Naive thymus-derived CD4-positive, alpha-beta T cell (primary cell): ENCODE data around the gene GABRB1. TPM values are rescaled to one million over a fixed set of nuclear protein-coding genes. Genes with fewer than 3 reads are reported as not detected.

Source experiments
- ATAC-seq: fragments of 150-1000 bp; cut with Tn5 transposase; 2 replicates; pipeline ENCODE4 v1.10.0; 2021; ENCODE audit warnings: mild to moderate bottlenecking, moderate library complexity
- CTCF ChIA-PET: fragments of 350-600 bp; sonication (Branson Sonifier 250); formaldehyde crosslinking; loops from one replicate; lab custom pipeline; 2021; ENCODE audit warnings: antibody characterized with exemption; lab: Charles Lee
- POLR2A ChIA-PET: fragments of 350-600 bp; sonication (Branson Sonifier 250); formaldehyde crosslinking; loops from one replicate; lab custom pipeline; 2021; ENCODE audit warnings: antibody characterized with exemption, inconsistent platforms; lab: Charles Lee
- DNase-seq, 9 donors: peaks; one replicate each; pipeline versions ENCODE4 v3.0.0 to v3.0.0-alpha.2; 2020 to 2022; ENCODE audit warnings: mixed read lengths in 1 of 9
- H3K27ac ChIP-seq: one replicate; pipeline ENCODE4 v1.7.0; 2013; ENCODE audit warnings: mild to moderate bottlenecking, low read depth, low read length, moderate library complexity
- H3K27me3 ChIP-seq, 2 donors: one replicate each; pipeline ENCODE4 v1.7.0; 2013; ENCODE audit warnings: low read length in 2 of 2, mild to moderate bottlenecking in 2 of 2, moderate library complexity in 2 of 2; ENCODE audit not compliant: control insufficient read depth in 2 of 2, insufficient read depth in 2 of 2
- H3K36me3 ChIP-seq, 3 experiments: 1 replicate in 2 of 3; 2 replicates in 1 of 3; pipeline ENCODE4 v1.7.0; 2013; ENCODE audit warnings: low read length in 3 of 3, mild to moderate bottlenecking in 3 of 3, moderate library complexity in 1 of 3; ENCODE audit not compliant: insufficient read depth in 3 of 3, control insufficient read depth in 2 of 3
- H3K4me1 ChIP-seq, 2 donors: one replicate each; pipeline ENCODE4 v1.7.0; 2013; ENCODE audit warnings: low read length in 2 of 2, mild to moderate bottlenecking in 2 of 2, moderate library complexity in 1 of 2; ENCODE audit not compliant: control insufficient read depth in 2 of 2, insufficient read depth in 2 of 2
- H3K4me3 ChIP-seq: 2 replicates; pipeline ENCODE4 v1.7.0; 2013; ENCODE audit warnings: mild to moderate bottlenecking, low read length
- H3K9me3 ChIP-seq, 3 experiments: 1 replicate in 2 of 3; 2 replicates in 1 of 3; pipeline ENCODE4 v1.7.0; 2013; ENCODE audit warnings: low read length in 3 of 3; ENCODE audit not compliant: control insufficient read depth in 2 of 3
- H3K27ac Mint-ChIP-seq, 9 donors: one replicate each; pipeline ENCODE4 v1.8.0; 2020 to 2022; ENCODE audit warnings: mixed read lengths in 9 of 9, mild to moderate bottlenecking in 8 of 9, moderate library complexity in 5 of 9, inconsistent platforms in 2 of 9
- H3K27me3 Mint-ChIP-seq, 5 donors: one replicate each; pipeline ENCODE4 v1.8.0; 2021 to 2022; ENCODE audit warnings: mixed read lengths in 5 of 5, mild to moderate bottlenecking in 1 of 5
- H3K36me3 Mint-ChIP-seq, 5 donors: one replicate each; pipeline ENCODE4 v1.8.0; 2020 to 2022; ENCODE audit warnings: mixed read lengths in 5 of 5, mild to moderate bottlenecking in 3 of 5, inconsistent platforms in 1 of 5
- H3K4me1 Mint-ChIP-seq, 7 donors: one replicate each; pipeline ENCODE4 v1.8.0; 2020 to 2022; ENCODE audit warnings: mixed read lengths in 7 of 7, mild to moderate bottlenecking in 3 of 7, inconsistent platforms in 1 of 7
- H3K4me3 Mint-ChIP-seq, 10 donors: one replicate each; pipeline ENCODE4 v1.8.0; 2020 to 2022; ENCODE audit warnings: mild to moderate bottlenecking in 10 of 10, mixed read lengths in 10 of 10, moderate library complexity in 6 of 10, inconsistent platforms in 2 of 10
- H3K9me3 Mint-ChIP-seq, 11 donors: one replicate each; pipeline ENCODE4 v1.8.0; 2020 to 2022; ENCODE audit warnings: mixed read lengths in 11 of 11, mild to moderate bottlenecking in 4 of 11, inconsistent platforms in 1 of 11, moderate library complexity in 1 of 11
- intact Hi-C, 2 donors: fragments of 100-400 bp; cut with micrococcal nuclease; formaldehyde crosslinking; loops; one replicate each; pipeline ENCODE4 v1.15.1; 2023
- polyA plus RNA-seq, 2 donors: library from polyadenylated mRNA; unstranded; fragments of 300-500 nt; fragmentation: Illumina TruSeq; gene quantifications; one replicate each; pipeline ENCODE4 v1.2.3, GENCODE V29; 2021
- total RNA-seq, 6 experiments: library from RNA in 5 of 6; stranded (reverse) in 5 of 6; gene quantifications; 1 replicate in 5 of 6; 2 replicates in 1 of 6; pipeline ENCODE4 v1.2.3 and lab custom pipeline; 2021 to 2026

The GABRB1 gene
- total and polyA plus RNA-seq, 7 experiments from 2014 or later: not detected

DNA sequence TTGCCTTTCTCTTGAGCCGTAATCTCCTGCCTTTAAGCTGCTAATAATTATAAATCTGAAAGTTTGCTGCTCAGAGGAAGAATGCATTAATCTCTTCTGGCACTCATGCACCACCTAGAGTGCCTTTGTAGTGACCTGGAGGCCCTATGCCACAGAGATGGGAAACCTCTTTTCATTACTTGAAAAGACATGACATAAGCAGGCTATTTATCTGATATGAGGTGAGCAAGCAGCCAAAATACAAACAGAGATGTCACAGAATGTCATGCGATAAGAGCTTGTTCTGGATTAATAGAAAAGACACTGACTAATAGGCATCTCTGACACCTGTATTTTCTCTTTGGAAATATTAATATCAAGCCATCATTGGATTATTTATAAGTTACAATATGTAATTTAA is 42.3 kb downstream of the GABRB1 start:
- peaks cover 0 to 4% (median 0%) of the 10 kb centered on the region in 5 donors for H3K36me3 Mint-ChIP-seq
- H3K27ac ChIP-seq: no peak overlapping the region
- POLR2A ChIA-PET: no interaction called here
- ATAC-seq: no peak
- peaks cover 0 to 14% (median 11%) of the 10 kb centered on the region in 5 donors for H3K27me3 Mint-ChIP-seq
- CTCF ChIA-PET: no interaction called here
- H3K9me3 Mint-ChIP-seq: peaks cover 0 to 10% (median 0%) of the 10 kb centered on the region in 11 donors
- no peaks in the 10 kb centered on the region for H3K27me3 ChIP-seq
- no peaks in the 10 kb centered on the region for H3K4me1 ChIP-seq
- intact Hi-C loops: no loop called here
- H3K4me3 ChIP-seq: no peak overlapping the region
- H3K4me3 Mint-ChIP-seq: no peak overlapping the region
- no peaks in the 10 kb centered on the region for H3K9me3 ChIP-seq
- no peaks in the 10 kb centered on the region for H3K36me3 ChIP-seq
- H3K27ac Mint-ChIP-seq: no peak overlapping the region
- H3K4me1 Mint-ChIP-seq: no peaks in the 10 kb centered on the region
- no peak for DNase-seq

DNA sequence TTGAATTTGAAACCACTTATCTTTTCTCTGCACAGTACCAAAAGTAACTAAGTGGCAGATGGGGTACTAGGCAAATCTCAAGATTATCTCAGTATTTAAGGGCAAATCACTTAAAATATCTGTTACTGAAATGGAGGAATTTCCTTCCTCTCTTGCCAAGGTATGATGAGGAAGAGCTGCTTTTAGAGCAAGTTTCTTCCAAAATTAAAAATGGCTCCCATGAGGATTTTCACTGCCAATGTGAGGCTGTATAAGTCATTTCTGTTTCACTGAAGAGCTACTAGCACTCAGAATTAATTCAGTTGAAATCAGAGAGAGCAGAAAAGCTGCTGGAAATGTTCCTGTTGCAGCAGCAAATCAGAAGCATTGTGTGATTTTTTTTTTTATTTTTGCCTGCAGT is 43.4 kb downstream of the GABRB1 start:
- no peaks in the 10 kb centered on the region for H3K4me1 Mint-ChIP-seq
- H3K9me3 Mint-ChIP-seq: peaks cover 0 to 7% (median 0%) of the 10 kb centered on the region in 11 donors
- Histone ChIP-seq H3K9me3 (no peaks in the 10 kb centered on the region), H3K27me3 (no peaks in the 10 kb centered on the region), H3K27ac (no peak overlapping the region), H3K4me3 (no peak overlapping the region), H3K36me3 (no peaks in the 10 kb centered on the region), H3K4me1 (no peaks in the 10 kb centered on the region)
- POLR2A ChIA-PET: interaction anchor here (0.6 kb wide), 2 partner anchors 11 to 732 kb away, joined by 3 to 6 read pairs; no protein-coding TSS in a partner anchor
- H3K27ac Mint-ChIP-seq: no peak overlapping the region
- CTCF ChIA-PET: interaction anchor here (0.7 kb wide), 1 partner anchor 85 kb away, joined by 3 read pairs; no protein-coding TSS in a partner anchor
- intact Hi-C loops: no loop called here
- ATAC-seq: no peak
- peaks cover 0 to 4% (median 0%) of the 10 kb centered on the region in 5 donors for H3K36me3 Mint-ChIP-seq
- peaks cover 0 to 14% (median 10%) of the 10 kb centered on the region in 5 donors for H3K27me3 Mint-ChIP-seq
- no peak for DNase-seq
- no peak overlapping the region for H3K4me3 Mint-ChIP-seq

DNA sequence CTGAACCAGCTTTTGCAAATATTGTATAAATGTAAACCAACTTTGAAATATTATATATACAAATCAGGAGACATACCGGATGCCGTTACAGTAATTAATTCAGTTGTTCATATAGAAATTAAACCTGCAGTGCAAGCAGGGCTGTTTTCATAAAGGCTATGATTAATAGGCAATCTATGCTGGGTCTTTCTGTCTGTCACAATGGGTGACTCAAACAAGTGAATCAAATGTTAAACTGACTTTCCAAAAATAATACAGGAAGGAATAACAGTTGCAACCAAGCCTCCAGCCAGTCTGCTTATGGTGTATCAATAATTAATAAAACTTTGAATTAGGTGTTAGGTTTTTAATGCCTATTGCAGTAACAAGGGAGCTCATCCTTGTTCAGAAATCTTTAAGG is 43.9 kb downstream of the GABRB1 start:
- POLR2A ChIA-PET: no interaction called here
- intact Hi-C loops: no loop called here
- no peaks in the 10 kb centered on the region for H3K9me3 ChIP-seq
- Mint-ChIP-seq H3K9me3 (peaks cover 0 to 7% (median 0%) of the 10 kb centered on the region in 11 donors), H3K4me3 (no peak overlapping the region), H3K27me3 (peaks cover 0 to 14% (median 10%) of the 10 kb centered on the region in 5 donors), H3K36me3 (peaks cover 0 to 4% (median 0%) of the 10 kb centered on the region in 5 donors), H3K4me1 (no peaks in the 10 kb centered on the region), H3K27ac (no peak overlapping the region)
- H3K4me3 ChIP-seq: no peak overlapping the region
- no peak for ATAC-seq
- H3K27me3 ChIP-seq: no peaks in the 10 kb centered on the region
- no peak for DNase-seq
- no peak overlapping the region for H3K27ac ChIP-seq
- no peaks in the 10 kb centered on the region for H3K4me1 ChIP-seq
- CTCF ChIA-PET: interaction anchor here (0.7 kb wide), 1 partner anchor 85 kb away, joined by 3 read pairs; no protein-coding TSS in a partner anchor
- H3K36me3 ChIP-seq: no peaks in the 10 kb centered on the region

DNA sequence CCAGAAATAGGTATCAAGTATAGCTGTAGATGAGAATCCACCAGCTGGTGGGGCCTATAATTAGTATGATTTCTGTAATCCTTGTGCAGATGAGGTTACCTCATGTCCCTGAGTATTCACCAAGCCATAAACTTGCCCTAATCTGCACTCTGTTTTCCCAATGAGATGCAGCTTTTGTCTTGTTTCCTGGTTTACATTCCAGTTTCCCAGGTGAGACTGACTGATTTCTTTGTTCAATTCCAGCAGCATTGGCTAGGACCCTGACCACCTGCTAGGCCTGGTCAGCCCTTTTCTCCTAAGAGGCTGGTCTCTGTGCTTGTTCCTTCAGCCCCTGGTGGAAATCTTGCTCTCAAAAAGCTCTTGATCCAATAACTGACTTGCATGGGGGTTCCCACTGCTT is 44.6 kb downstream of the GABRB1 start:
- intact Hi-C loops: no loop called here
- H3K27ac ChIP-seq: no peak overlapping the region
- H3K4me3 ChIP-seq: no peak overlapping the region
- no peaks in the 10 kb centered on the region for H3K36me3 Mint-ChIP-seq
- CTCF ChIA-PET: no interaction called here
- ATAC-seq (no peak), DNase-seq (no peak)
- H3K9me3 Mint-ChIP-seq: peaks cover 0 to 3% (median 0%) of the 10 kb centered on the region in 11 donors
- no peak overlapping the region for H3K27ac Mint-ChIP-seq
- peaks cover 0 to 10% (median 4%) of the 10 kb centered on the region in 5 donors for H3K27me3 Mint-ChIP-seq
- H3K4me3 Mint-ChIP-seq: no peak overlapping the region
- no peaks in the 10 kb centered on the region for H3K27me3 ChIP-seq
- H3K9me3 ChIP-seq: no peaks in the 10 kb centered on the region
- no peaks in the 10 kb centered on the region for H3K4me1 Mint-ChIP-seq
- POLR2A ChIA-PET: no interaction called here
- H3K4me1 ChIP-seq: no peaks in the 10 kb centered on the region
- no peaks in the 10 kb centered on the region for H3K36me3 ChIP-seq

DNA sequence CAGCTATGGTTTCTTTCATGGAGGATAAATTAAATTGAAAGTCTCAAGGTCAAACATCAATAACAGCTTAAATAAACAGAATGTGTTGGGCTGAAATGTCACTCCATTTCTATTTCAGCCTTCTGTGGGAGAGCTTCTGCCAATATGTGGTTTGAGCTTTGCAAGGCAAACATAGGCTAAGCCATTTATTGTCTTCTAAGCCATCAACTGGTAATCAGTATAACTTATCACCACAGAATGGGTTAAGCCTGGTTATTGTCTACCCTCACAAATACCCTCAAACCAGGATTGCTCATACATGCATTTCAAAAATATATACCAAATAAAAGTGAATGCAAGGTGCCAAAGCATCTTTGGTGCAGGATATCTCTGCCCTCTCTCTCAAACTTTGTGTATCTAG is 52.7 kb downstream of the GABRB1 start:
- H3K27ac Mint-ChIP-seq: no peak overlapping the region
- H3K27ac ChIP-seq: no peak overlapping the region
- peaks cover 0 to 2% (median 0%) of the 10 kb centered on the region in 11 donors for H3K9me3 Mint-ChIP-seq
- intact Hi-C loops: no loop called here
- H3K4me1 Mint-ChIP-seq: no peaks in the 10 kb centered on the region
- ATAC-seq (no peak), DNase-seq (no peak)
- no peak overlapping the region for H3K4me3 ChIP-seq
- H3K9me3 ChIP-seq: no peaks in the 10 kb centered on the region
- POLR2A ChIA-PET: no interaction called here
- H3K27me3 Mint-ChIP-seq: peaks cover 0 to 4% (median 0%) of the 10 kb centered on the region in 5 donors
- H3K27me3 ChIP-seq: no peaks in the 10 kb centered on the region
- no peaks in the 10 kb centered on the region for H3K36me3 ChIP-seq
- H3K4me1 ChIP-seq: no peaks in the 10 kb centered on the region
- CTCF ChIA-PET: no interaction called here
- no peaks in the 10 kb centered on the region for H3K36me3 Mint-ChIP-seq
- H3K4me3 Mint-ChIP-seq: no peak overlapping the region

DNA sequence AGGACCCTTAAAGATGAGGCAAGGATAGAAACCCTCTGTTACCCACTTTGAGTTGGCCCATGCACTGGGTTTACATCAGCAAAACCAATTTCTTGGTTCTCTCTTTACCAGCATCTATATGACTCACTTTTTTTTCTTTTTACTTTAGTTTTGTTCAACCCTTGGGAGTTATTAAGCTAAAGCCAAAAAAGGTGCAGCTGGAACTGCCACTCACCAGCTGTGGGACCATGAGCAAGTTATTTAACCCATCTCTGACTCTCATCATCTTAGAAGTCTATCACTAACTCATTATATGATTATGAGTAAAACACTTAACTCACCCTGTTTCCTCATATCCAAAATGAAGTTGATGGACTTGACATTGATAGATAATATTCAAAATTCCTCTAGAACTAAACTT is 53.4 kb downstream of the GABRB1 start:
- Histone ChIP-seq H3K4me1 (no peaks in the 10 kb centered on the region), H3K27ac (no peak overlapping the region), H3K9me3 (no peaks in the 10 kb centered on the region), H3K36me3 (no peaks in the 10 kb centered on the region), H3K4me3 (no peak overlapping the region), H3K27me3 (no peaks in the 10 kb centered on the region)
- no peaks in the 10 kb centered on the region for H3K4me1 Mint-ChIP-seq
- ATAC-seq (no peak), DNase-seq (no peak)
- no peaks in the 10 kb centered on the region for H3K9me3 Mint-ChIP-seq
- no peak overlapping the region for H3K4me3 Mint-ChIP-seq
- no peak overlapping the region for H3K27ac Mint-ChIP-seq
- intact Hi-C loops: no loop called here
- POLR2A ChIA-PET: no interaction called here
- H3K36me3 Mint-ChIP-seq: no peaks in the 10 kb centered on the region
- H3K27me3 Mint-ChIP-seq: peaks cover 0 to 4% (median 0%) of the 10 kb centered on the region in 5 donors
- CTCF ChIA-PET: no interaction called here

DNA sequence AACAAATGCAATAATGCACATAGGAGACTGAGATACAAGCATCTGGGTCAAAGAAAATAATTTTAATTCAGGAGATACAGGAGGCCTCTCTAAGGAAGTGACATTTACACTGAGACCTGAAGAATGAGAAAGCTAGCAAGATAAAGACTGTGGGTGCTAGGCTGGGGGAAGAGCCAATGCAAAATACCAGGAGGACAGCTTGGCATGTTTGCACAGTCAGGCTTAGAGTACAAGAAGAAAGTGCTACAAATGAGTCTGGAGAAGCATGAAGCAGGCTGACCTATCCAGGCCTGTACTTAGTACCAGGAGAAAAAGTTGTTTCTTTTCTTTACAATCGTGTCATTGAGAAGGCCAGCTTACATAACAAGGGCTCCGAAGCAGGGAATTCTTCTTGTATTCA is 56.9 kb downstream of the GABRB1 start:
- Mint-ChIP-seq H3K36me3 (no peaks in the 10 kb centered on the region), H3K27me3 (peaks cover 0 to 7% (median 0%) of the 10 kb centered on the region in 5 donors), H3K4me3 (no peak overlapping the region), H3K4me1 (no peaks in the 10 kb centered on the region), H3K27ac (no peak overlapping the region), H3K9me3 (no peaks in the 10 kb centered on the region)
- DNase-seq (no peak), ATAC-seq (no peak)
- Histone ChIP-seq H3K36me3 (no peaks in the 10 kb centered on the region), H3K4me1 (no peaks in the 10 kb centered on the region), H3K27me3 (no peaks in the 10 kb centered on the region), H3K4me3 (no peak overlapping the region), H3K9me3 (no peaks in the 10 kb centered on the region), H3K27ac (no peak overlapping the region)
- intact Hi-C loops: no loop called here
- ChIA-PET CTCF (no interaction called here), POLR2A (no interaction called here)
